ENCODE measurements around the gene HOXD4. TPM values are rescaled to one million over a fixed set of nuclear protein-coding genes. Genes with fewer than 3 reads are reported as not detected.

Gene HOXD4
- polyA plus RNA-seq, 2 of the 4 experiments (the other 2 are of a cell fraction), result 0.27 to 0.87 TPM

GRCh38 chr2:176150584-176151441 is 537 bp upstream of the HOXD4 start (continued):
- TF ChIP-seq ATOH8 (CRISPR knock-in tag; IDR thresholded peaks at IDR 0.05; ENCODE audit: low read depth), result no peak
- TF ChIP-seq ZNF302 (CRISPR knock-in tag; IDR thresholded peaks at IDR 0.05), result no peak
- no peak for TF ChIP-seq CHD2 (IDR thresholded peaks at IDR 0.05; ENCODE audit: low read length, partially characterized antibody)

- Histone ChIP-seq H3K9me3 (no peaks in the 10 kb centered on the region), H3K4me1 (no peaks in the 10 kb centered on the region), H3K27ac (no peak overlapping the region), H3K4me3 (no peak overlapping the region), H3K4me2 (no peak overlapping the region)
- no peak for ATAC-seq
- no peak for FAIRE-seq
- no peak for TF ChIP-seq EHMT2 (IDR thresholded peaks at IDR 0.05; ENCODE audit: low read depth)
- TF ChIP-seq POLR2A (IDR thresholded peaks at IDR 0.05; ENCODE audit: low read length), result no peak
- no peak for TF ChIP-seq FOSB (CRISPR knock-in tag; IDR thresholded peaks at IDR 0.05)
- no peak for TF ChIP-seq RNF2 (IDR thresholded peaks at IDR 0.05; ENCODE audit: borderline replicate concordance, low read depth)
- no peak for TF ChIP-seq HES2 (IDR thresholded peaks at IDR 0.05)
- no peak for TF ChIP-seq PHF8 (IDR thresholded peaks at IDR 0.05; ENCODE audit: borderline replicate concordance, low read depth)
- no peak for TF ChIP-seq JUN (IDR thresholded peaks at IDR 0.05)
- no peak for TF ChIP-seq CBX8 (IDR thresholded peaks at IDR 0.05)
- TF ChIP-seq ELK1 (IDR thresholded peaks at IDR 0.05; ENCODE audit: low read depth, low read length), result no peak
- TF ChIP-seq HDAC2 (IDR thresholded peaks at IDR 0.05), result no peak
- no peak for TF ChIP-seq RCOR1 (IDR thresholded peaks at IDR 0.05; ENCODE audit: low read depth, low read length)
- TF ChIP-seq KDM1A (IDR thresholded peaks at IDR 0.05; ENCODE audit: low read depth), result no peak
- no peak for TF ChIP-seq BCL3 (IDR thresholded peaks at IDR 0.05)
- no peak for TF ChIP-seq FOXS1 (CRISPR knock-in tag; IDR thresholded peaks at IDR 0.05)
- TF ChIP-seq RAD21 (conservative IDR thresholded peaks at IDR 0.05 in 1 of 2, IDR thresholded peaks at IDR 0.05 in 1 of 2), result no peak
- no peak for TF ChIP-seq TP53 (CRISPR knock-in tag; IDR thresholded peaks at IDR 0.05)
- no peak for TF ChIP-seq HMGXB4 (CRISPR knock-in tag; IDR thresholded peaks at IDR 0.05; ENCODE audit: borderline replicate concordance)
- no peak for TF ChIP-seq ATOH8 (CRISPR knock-in tag; IDR thresholded peaks at IDR 0.05; ENCODE audit: low read depth)
- TF ChIP-seq HOXA7 (CRISPR knock-in tag; IDR thresholded peaks at IDR 0.05), result no peak
- POLR2A ChIA-PET, result no interaction called here
- CTCF ChIA-PET, result interaction anchor here (2.6 kb wide), 1 partner anchor 13 kb away, joined by 22 read pairs; no protein-coding TSS in a partner anchor
- WGBS (ENCODE audit: missing lambda C conversion rate), result 89% methylated on average over 45 of the region's 48 CpGs
- DNase-seq (ENCODE audit: low read depth in 1 of 2, low spot score in 1 of 2), result no peak
Observed at GRCh38 chr2:176152350-176153181, 1.2 kb downstream of the HOXD4 start.
